ENCODE data around the gene SCRN1. TPM values are rescaled to one million over a fixed set of nuclear protein-coding genes. Genes with fewer than 3 reads are reported as not detected.

Gene SCRN1
- total RNA-seq, 6 donors from 2014 or later, result 13.3 to 45.5 (median 30.5) TPM

- no peak for ATAC-seq (ENCODE audit: low FRiP score in 2 of 2)
- 87 to 94% methylated on average over 3 of the region's 3 CpGs for WGBS, 2 donors
- no peak overlapping the region for H3K27ac ChIP-seq
Observed at GRCh38 chr7:29885626-29886025, 104.0 kb downstream of the SCRN1 start.

GRCh38 chr7:29884399-29885272, 105.0 kb downstream of the SCRN1 start:
- DNase-seq (peak in 1 of 2 donors; percentile 78), ATAC-seq (ENCODE audit: low FRiP score in 2 of 2) (no peak)
- Histone ChIP-seq H3K27ac (no peak overlapping the region), H3K36me3 (no peaks in the 10 kb centered on the region), H3K4me3 (peak overlapping the region in 3 of 4 donors; percentile 32 to 48 (median 45)), H3K27me3 (peaks cover 0 to 6% (median 4%) of the 10 kb centered on the region in 4 donors), H3K4me1 (peaks cover 3 to 12% (median 8%) of the 10 kb centered on the region in 4 donors), H3K9me3 (no peaks in the 10 kb centered on the region)
- 28 to 61% methylated on average over 11 to 25 of the region's 28 CpGs for WGBS, 2 donors
- TF ChIP-seq CTCF (IDR thresholded peaks at IDR 0.05), result peak in 1 of 6 experiments; percentile 13
- TF ChIP-seq EP300 (IDR thresholded peaks at IDR 0.05), result no peak

More at GRCh38 chr7:29885626-29886025, 104.0 kb downstream of the SCRN1 start:
- DNase-seq, result no peak
- Histone ChIP-seq H3K9me3 (no peaks in the 10 kb centered on the region), H3K27me3 (peaks cover 0 to 6% (median 4%) of the 10 kb centered on the region in 4 donors), H3K4me3 (no peak overlapping the region), H3K36me3 (no peaks in the 10 kb centered on the region), H3K4me1 (peaks cover 3 to 12% (median 8%) of the 10 kb centered on the region in 4 donors)
- TF ChIP-seq EP300 (IDR thresholded peaks at IDR 0.05) (no peak), POLR2A (IDR thresholded peaks at IDR 0.05) (no peak), CTCF (IDR thresholded peaks at IDR 0.05) (no peak), POLR2AphosphoS5 (IDR thresholded peaks at IDR 0.05) (no peak)

- ATAC-seq (ENCODE audit: low FRiP score in 2 of 2) (no peak), DNase-seq (peak in 1 of 2 donors; percentile 74)
- no peak overlapping the region for H3K27ac ChIP-seq
- no peaks in the 10 kb centered on the region for H3K9me3 ChIP-seq
- peaks cover 3 to 12% (median 8%) of the 10 kb centered on the region in 4 donors for H3K4me1 ChIP-seq
- peaks cover 0 to 6% (median 4%) of the 10 kb centered on the region in 4 donors for H3K27me3 ChIP-seq
- 21 to 31% methylated on average over 23 to 32 of the region's 46 CpGs for WGBS, 2 donors
- no peak for TF ChIP-seq POLR2AphosphoS5 (IDR thresholded peaks at IDR 0.05)
- TF ChIP-seq CTCF (IDR thresholded peaks at IDR 0.05), result no peak
- no peak for TF ChIP-seq EP300 (IDR thresholded peaks at IDR 0.05)
- TF ChIP-seq POLR2A (IDR thresholded peaks at IDR 0.05), result no peak
- H3K4me3 ChIP-seq, result peak overlapping the region in 3 of 4 donors; percentile 32 to 48 (median 45)
- H3K36me3 ChIP-seq, result no peaks in the 10 kb centered on the region
Observed at GRCh38 chr7:29883462-29884398, 105.9 kb downstream of the SCRN1 start.

- no peak for ATAC-seq (ENCODE audit: low FRiP score in 2 of 2)
- Histone ChIP-seq H3K27ac (no peak overlapping the region), H3K27me3 (peaks cover 0 to 6% (median 4%) of the 10 kb centered on the region in 4 donors), H3K4me1 (peaks cover 3 to 12% (median 8%) of the 10 kb centered on the region in 4 donors), H3K9me3 (no peaks in the 10 kb centered on the region), H3K36me3 (no peaks in the 10 kb centered on the region), H3K4me3 (no peak overlapping the region)
- TF ChIP-seq POLR2AphosphoS5 (IDR thresholded peaks at IDR 0.05) (no peak), POLR2A (IDR thresholded peaks at IDR 0.05) (no peak), EP300 (IDR thresholded peaks at IDR 0.05) (no peak), CTCF (IDR thresholded peaks at IDR 0.05) (no peak)
- WGBS, 2 donors, result 100% methylated on average over 1 of the region's 1 CpG
- DNase-seq, result no peak
Observed at GRCh38 chr7:29882481-29882880, 107.1 kb downstream of the SCRN1 start.
